ENCODE measurements around the gene FRMD4B. TPM values are rescaled to one million over a fixed set of nuclear protein-coding genes. Genes with fewer than 3 reads are reported as not detected.

The FRMD4B gene
- total RNA-seq, 1 donor from 2014 or later = 20.9 TPM

- intact Hi-C loops (cut with micrococcal nuclease) = no loop called here
Observed at GRCh38 chr3:69406163-69406562, 20.3 kb upstream of the FRMD4B start.

- intact Hi-C loops (cut with micrococcal nuclease) = no loop called here
Observed at GRCh38 chr3:69405067-69405466, 19.2 kb upstream of the FRMD4B start.

- intact Hi-C loops (cut with micrococcal nuclease) = no loop called here
Observed at GRCh38 chr3:69403454-69403853, 17.6 kb upstream of the FRMD4B start.

- intact Hi-C loops (cut with micrococcal nuclease) = no loop called here
Observed at GRCh38 chr3:69400683-69401082, 14.8 kb upstream of the FRMD4B start.

GRCh38 chr3:69392850-69393249 lies 7.0 kb upstream of the FRMD4B start:
- intact Hi-C loops (cut with micrococcal nuclease) = no loop called here

- intact Hi-C loops (cut with micrococcal nuclease) = no loop called here
Observed at GRCh38 chr3:69392415-69392814, 6.5 kb upstream of the FRMD4B start.

- intact Hi-C loops (cut with micrococcal nuclease) = no loop called here
Observed at GRCh38 chr3:69391554-69391953, 5.7 kb upstream of the FRMD4B start.

GRCh38 chr3:69390771-69391170 lies 4.9 kb upstream of the FRMD4B start:
- intact Hi-C loops (cut with micrococcal nuclease) = no loop called here

- intact Hi-C loops (cut with micrococcal nuclease) = no loop called here
Observed at GRCh38 chr3:69389520-69390248, 3.8 kb upstream of the FRMD4B start.

- intact Hi-C loops (cut with micrococcal nuclease) = no loop called here
Observed at GRCh38 chr3:69388241-69388640, 2.4 kb upstream of the FRMD4B start.

GRCh38 chr3:69386556-69387385 lies 883 bp upstream of the FRMD4B start:
- intact Hi-C loops (cut with micrococcal nuclease) = no loop called here

GRCh38 chr3:69385123-69385722 lies 665 bp downstream of the FRMD4B start:
- intact Hi-C loops (cut with micrococcal nuclease) = no loop called here

- intact Hi-C loops (cut with micrococcal nuclease) = no loop called here
Observed at GRCh38 chr3:69384326-69384725, 1.6 kb downstream of the FRMD4B start.

GRCh38 chr3:69379661-69380060 lies 6.2 kb downstream of the FRMD4B start:
- intact Hi-C loops (cut with micrococcal nuclease) = no loop called here

GRCh38 chr3:69378112-69378802 lies 7.6 kb downstream of the FRMD4B start:
- intact Hi-C loops (cut with micrococcal nuclease) = no loop called here

GRCh38 chr3:69377262-69377661 lies 8.6 kb downstream of the FRMD4B start:
- intact Hi-C loops (cut with micrococcal nuclease) = no loop called here

- intact Hi-C loops (cut with micrococcal nuclease) = no loop called here
Observed at GRCh38 chr3:69376731-69377130, 9.2 kb downstream of the FRMD4B start.

GRCh38 chr3:69371816-69372215 lies 14.1 kb downstream of the FRMD4B start:
- intact Hi-C loops (cut with micrococcal nuclease) = no loop called here

GRCh38 chr3:69370901-69371301 lies 15.0 kb downstream of the FRMD4B start:
- intact Hi-C loops (cut with micrococcal nuclease) = no loop called here

- intact Hi-C loops (cut with micrococcal nuclease) = no loop called here
Observed at GRCh38 chr3:69370156-69370883, 15.6 kb downstream of the FRMD4B start.

GRCh38 chr3:69368129-69368741 lies 17.7 kb downstream of the FRMD4B start:
- intact Hi-C loops (cut with micrococcal nuclease) = no loop called here

All from T-helper 2 cell treated with Interferon-gamma antibody and Interleukin-4, amounts not matched to agents 100 ng/mL and 5 ng/mL, for 36 hours (primary cell).